Measurements from ENCODE around the gene GGCT. TPM values are rescaled to one million over a fixed set of nuclear protein-coding genes. Genes with fewer than 3 reads are reported as not detected.

The GGCT gene
- total and polyA plus RNA-seq, 2 of the 8 experiments (the other 6 are each of a cell fraction or from before 2014, with no cell fraction given) = 50.0 to 129 TPM

GRCh38 chr7:30523466-30523865 is 18.8 kb upstream of the GGCT start:
- Histone ChIP-seq H2BK15ac (ENCODE audit: low read length) (no peak overlapping the region), H4K8ac (ENCODE audit: extremely low read depth, insufficient read depth, low read length) (no peak overlapping the region), H3K23me2 (ENCODE audit: low read depth, low read length) (no peaks in the 10 kb centered on the region), H4K20me1 (replicated peaks in 1 of 2; ENCODE audit: control insufficient read depth in 1 of 2, insufficient read depth in 2 of 2, low read length in 2 of 2) (no peaks in the 10 kb centered on the region), H4K5ac (ENCODE audit: insufficient read length, low read depth, low read length) (no peak overlapping the region), H3K4me2 (ENCODE audit: insufficient read depth in 1 of 2, low read depth in 2 of 2, low read length in 2 of 2) (no peak overlapping the region), H3K14ac (ENCODE audit: insufficient read length) (no peak overlapping the region), H2AFZ (ENCODE audit: low read length) (no peak overlapping the region), H4K91ac (replicated peaks; ENCODE audit: insufficient read length, low read length) (no peak overlapping the region), H3K4me3 (ENCODE audit: extremely low read depth in 1 of 4, insufficient read depth in 2 of 4, low read depth in 3 of 4, low read length in 4 of 4) (no peak overlapping the region), H3K79me2 (ENCODE audit: control insufficient read depth in 1 of 2, insufficient read depth in 2 of 2, low read length in 2 of 2) (no peaks in the 10 kb centered on the region), H3K56ac (replicated peaks; ENCODE audit: insufficient read length, low read depth, low read length) (no peak overlapping the region), H2BK12ac (ENCODE audit: low read depth, low read length) (no peak overlapping the region), H3K79me1 (ENCODE audit: low read depth, low read length) (no peaks in the 10 kb centered on the region), H3K9me3 (ENCODE audit: insufficient read depth in 2 of 2, low read depth in 1 of 2, low read length in 1 of 2) (no peaks in the 10 kb centered on the region), H3K4me1 (replicated peaks in 1 of 4; ENCODE audit: control insufficient read depth in 3 of 4, insufficient read depth in 4 of 4, low read length in 3 of 4) (no peaks in the 10 kb centered on the region), H2AK5ac (ENCODE audit: low read depth, low read length) (no peak overlapping the region), H3K27ac (ENCODE audit: low read depth, low read length) (no peak overlapping the region), H3K4ac (replicated peaks; ENCODE audit: insufficient read length, low read depth, low read length) (no peak overlapping the region), H2BK20ac (ENCODE audit: low read length) (no peak overlapping the region), H3K23ac (ENCODE audit: insufficient read length) (no peak overlapping the region), H3K9ac (replicated peaks in 1 of 4; ENCODE audit: extremely low read depth in 1 of 4, low read depth in 3 of 4, low read length in 3 of 4) (no peak overlapping the region), H3K27me3 (replicated peaks in 1 of 4; ENCODE audit: control insufficient read depth in 3 of 4, extremely low read depth in 1 of 4, insufficient read depth in 3 of 4, low read length in 3 of 4) (no peaks in the 10 kb centered on the region), H2BK5ac (ENCODE audit: low read depth, low read length) (no peak overlapping the region), H3K18ac (ENCODE audit: extremely low read depth, low read length) (no peak overlapping the region), H3K36me3 (ENCODE audit: control insufficient read depth in 2 of 4, insufficient read depth in 4 of 4, low read length in 3 of 4) (no peaks in the 10 kb centered on the region), H2BK120ac (replicated peaks; ENCODE audit: low read depth, low read length) (no peak overlapping the region)
- no peak for FAIRE-seq
- 88% methylated on average over 2 of the region's 2 CpGs; no CpG with 5 or more reads in 1 of the 2 experiments for WGBS, 2 experiments (ENCODE audit: extremely low coverage in 1 of 2, insufficient coverage in 1 of 2, insufficient read length in 1 of 2, insufficient replicate concordance in 2 of 2, low coverage in 1 of 2, low lambda C conversion rate in 2 of 2, missing lambda C conversion rate in 1 of 2)
- no peak for DNase-seq (ENCODE audit: low read depth in 1 of 2, low spot score in 2 of 2)
- POLR2A ChIA-PET (ENCODE audit: partially characterized antibody) = no interaction called here
- CTCF ChIA-PET (ENCODE audit: partially characterized antibody) = interaction anchor here (0.6 to 1.8 kb wide), 2 partner anchors 45 to 54 kb away, joined by 5 read pairs; no protein-coding TSS in a partner anchor
- TF ChIP-seq SAP30 (IDR thresholded peaks at IDR 0.05; ENCODE audit: insufficient read depth, insufficient replicate concordance, low read length) (no peak), KDM5A (IDR thresholded peaks at IDR 0.05; ENCODE audit: low read length) (no peak), ZNF274 (IDR thresholded peaks at IDR 0.05; ENCODE audit: borderline replicate concordance, extremely low read depth, low read length) (no peak), KDM4A (IDR thresholded peaks at IDR 0.05; ENCODE audit: low read depth, low read length, severe bottlenecking) (no peak), MAFK (IDR thresholded peaks at IDR 0.05; ENCODE audit: low read depth, low read length) (no peak), EP300 (IDR thresholded peaks at IDR 0.05; ENCODE audit: borderline replicate concordance in 1 of 2, low read depth in 2 of 2, low read length in 2 of 2) (no peak), CHD2 (IDR thresholded peaks at IDR 0.05; ENCODE audit: low read length) (no peak), EGR1 (IDR thresholded peaks at IDR 0.05; ENCODE audit: borderline replicate concordance, low read depth, low read length) (no peak), SIRT6 (IDR thresholded peaks at IDR 0.05; ENCODE audit: low read length) (no peak), ASH2L (IDR thresholded peaks at IDR 0.05; ENCODE audit: low read length) (no peak), JUN (IDR thresholded peaks at IDR 0.05; ENCODE audit: low read depth, low read length) (no peak)

All from H1 (cell line).